NCI-H2029 treated with DMSO at 0.1 percent for 48 hours (cell line): ENCODE data around the gene ANKS1B.

ENCODE experiments used
- DNase-seq: peaks from one replicate; lab custom pipeline; 2025; lab: John Stamatoyannopoulos, UW

The ANKS1B gene

GRCh38 chr12:98951406-98951805 is 1033.3 kb downstream of the ANKS1B start:
- no peak for DNase-seq

- DNase-seq = no peak
Observed at GRCh38 chr12:98948343-98948949, 1036.3 kb downstream of the ANKS1B start.

GRCh38 chr12:98945864-98946263 is 1038.9 kb downstream of the ANKS1B start:
- no peak for DNase-seq

GRCh38 chr12:98939926-98940325 is 1044.8 kb downstream of the ANKS1B start:
- no peak for DNase-seq

GRCh38 chr12:98939350-98939749 is 1045.4 kb downstream of the ANKS1B start:
- no peak for DNase-seq

- DNase-seq = no peak
Observed at GRCh38 chr12:98935847-98936246, 1048.9 kb downstream of the ANKS1B start.

- DNase-seq = no peak
Observed at GRCh38 chr12:98922871-98923270, 1061.9 kb downstream of the ANKS1B start.

GRCh38 chr12:98918176-98918863 is 1066.4 kb downstream of the ANKS1B start:
- DNase-seq = no peak

- DNase-seq = no peak
Observed at GRCh38 chr12:98916106-98916505, 1068.6 kb downstream of the ANKS1B start.

- no peak for DNase-seq
Observed at GRCh38 chr12:98912401-98912974, 1072.2 kb downstream of the ANKS1B start.

- no peak for DNase-seq
Observed at GRCh38 chr12:98911396-98911795, 1073.3 kb downstream of the ANKS1B start.

- DNase-seq = no peak
Observed at GRCh38 chr12:98909746-98910145, 1075.0 kb downstream of the ANKS1B start.

GRCh38 chr12:98908866-98909265 is 1075.9 kb downstream of the ANKS1B start:
- DNase-seq = no peak

- DNase-seq = no peak
Observed at GRCh38 chr12:98903875-98904274, 1080.9 kb downstream of the ANKS1B start.

GRCh38 chr12:98901189-98901588 is 1083.5 kb downstream of the ANKS1B start:
- DNase-seq = no peak

- no peak for DNase-seq
Observed at GRCh38 chr12:98896938-98897337, 1087.8 kb downstream of the ANKS1B start.

GRCh38 chr12:98895086-98895651 is 1089.6 kb downstream of the ANKS1B start:
- DNase-seq = no peak

GRCh38 chr12:98894412-98895085 is 1090.2 kb downstream of the ANKS1B start:
- DNase-seq = no peak

GRCh38 chr12:98893675-98894411 is 1090.9 kb downstream of the ANKS1B start:
- no peak for DNase-seq

- no peak for DNase-seq
Observed at GRCh38 chr12:98893126-98893674, 1091.5 kb downstream of the ANKS1B start.

- no peak for DNase-seq
Observed at GRCh38 chr12:98885778-98886177, 1099.0 kb downstream of the ANKS1B start.

GRCh38 chr12:98883231-98883630 is 1101.5 kb downstream of the ANKS1B start:
- DNase-seq = no peak
